ENCODE results near the gene ROBO2.

DNA sequence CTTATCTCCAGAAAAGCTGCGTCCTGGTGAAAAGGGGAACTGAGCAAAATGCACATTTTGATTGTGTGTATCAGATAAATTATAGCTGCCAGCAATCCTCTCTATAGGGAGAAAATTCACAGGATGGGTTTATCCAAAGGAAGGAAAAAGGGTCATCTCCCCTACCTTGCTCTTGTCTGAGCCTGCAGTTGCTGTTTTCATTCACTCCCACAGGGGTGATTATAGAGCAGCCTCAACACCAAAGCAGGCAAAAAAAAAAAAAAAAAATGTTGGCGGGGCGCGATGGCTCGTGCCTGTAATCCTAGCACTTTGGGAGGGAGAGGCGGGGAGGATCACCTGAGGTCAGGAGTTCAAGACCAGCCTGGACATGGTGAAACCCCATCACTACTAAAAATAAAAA, 333.7 kb downstream of the ROBO2 start:
- TF ChIP-seq, protein P1, sequence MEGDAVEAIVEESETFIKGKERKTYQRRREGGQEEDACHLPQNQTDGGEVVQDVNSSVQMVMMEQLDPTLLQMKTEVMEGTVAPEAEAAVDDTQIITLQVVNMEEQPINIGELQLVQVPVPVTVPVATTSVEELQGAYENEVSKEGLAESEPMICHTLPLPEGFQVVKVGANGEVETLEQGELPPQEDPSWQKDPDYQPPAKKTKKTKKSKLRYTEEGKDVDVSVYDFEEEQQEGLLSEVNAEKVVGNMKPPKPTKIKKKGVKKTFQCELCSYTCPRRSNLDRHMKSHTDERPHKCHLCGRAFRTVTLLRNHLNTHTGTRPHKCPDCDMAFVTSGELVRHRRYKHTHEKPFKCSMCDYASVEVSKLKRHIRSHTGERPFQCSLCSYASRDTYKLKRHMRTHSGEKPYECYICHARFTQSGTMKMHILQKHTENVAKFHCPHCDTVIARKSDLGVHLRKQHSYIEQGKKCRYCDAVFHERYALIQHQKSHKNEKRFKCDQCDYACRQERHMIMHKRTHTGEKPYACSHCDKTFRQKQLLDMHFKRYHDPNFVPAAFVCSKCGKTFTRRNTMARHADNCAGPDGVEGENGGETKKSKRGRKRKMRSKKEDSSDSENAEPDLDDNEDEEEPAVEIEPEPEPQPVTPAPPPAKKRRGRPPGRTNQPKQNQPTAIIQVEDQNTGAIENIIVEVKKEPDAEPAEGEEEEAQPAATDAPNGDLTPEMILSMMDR (IDR thresholded peaks at IDR 0.05): no peak
- TF ChIP-seq POLR2A (IDR thresholded peaks at IDR 0.05) (no peak), POLR2AphosphoS5 (IDR thresholded peaks at IDR 0.05; ENCODE audit: insufficient read depth in 1 of 2, low read depth in 1 of 2) (no peak)

Measured in vagina (tissue), 2 donors.